Stimulated activated CD8-positive, alpha-beta memory T cell treated with anti-CD3 and anti-CD28 coated beads, Interleukin-7, amount 100 ng/mL, for 4 hours (primary cell): Measurements from ENCODE around the gene CPM.

ENCODE experiments used
- DNase-seq, 2 donors: peaks; one replicate each; pipeline ENCODE4 v3.0.0-alpha.2; 2020; ENCODE audit warnings: low read depth in 2 of 2

CPM gene

DNA sequence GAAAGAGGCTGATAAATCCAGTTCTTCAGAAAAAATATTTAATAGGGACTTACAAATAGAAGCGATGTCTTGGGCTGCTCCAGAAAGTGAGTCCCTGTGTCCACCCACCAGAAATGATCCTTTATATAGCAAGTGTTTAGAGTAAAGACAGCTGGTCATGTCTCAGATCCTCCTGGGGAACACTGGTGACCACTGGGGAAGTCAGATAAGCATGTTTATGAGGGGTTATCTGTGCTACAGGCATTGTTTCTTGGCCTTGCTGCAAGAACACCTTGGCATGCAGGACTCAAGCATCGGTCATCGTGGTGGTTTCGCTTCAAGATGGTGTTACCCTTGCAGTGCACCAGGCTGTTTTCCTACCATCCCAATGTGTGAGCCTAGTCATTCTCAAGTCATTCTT, 27.2 kb downstream of the CPM start:
- DNase-seq: no peak

GRCh38 chr12:68904351-68904962, 28.5 kb downstream of the CPM start:
- no peak for DNase-seq

GRCh38 chr12:68903511-68903910, 29.5 kb downstream of the CPM start:
- DNase-seq: no peak

GRCh38 chr12:68901551-68901950, 31.4 kb downstream of the CPM start:
- no peak for DNase-seq

DNA sequence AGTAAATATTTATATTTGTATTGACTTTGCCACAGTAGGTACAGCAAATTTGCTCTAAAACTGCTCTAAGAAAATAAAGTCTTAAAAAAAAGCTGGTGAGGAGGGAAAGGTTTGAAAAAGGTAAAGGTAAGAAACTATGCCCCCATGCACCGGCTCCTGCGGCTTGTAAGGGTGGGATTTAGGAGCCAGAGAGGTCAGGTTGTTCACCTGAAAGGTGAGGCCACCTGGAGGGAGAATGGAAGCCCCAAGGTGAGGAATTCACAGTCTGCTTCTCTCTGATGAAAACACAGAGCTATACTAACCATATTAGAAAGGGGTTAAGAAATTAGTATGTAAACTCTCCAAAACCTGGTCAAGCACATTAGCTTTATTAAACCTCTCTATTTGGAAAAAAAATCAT, 31.8 kb downstream of the CPM start:
- DNase-seq: no peak

DNA sequence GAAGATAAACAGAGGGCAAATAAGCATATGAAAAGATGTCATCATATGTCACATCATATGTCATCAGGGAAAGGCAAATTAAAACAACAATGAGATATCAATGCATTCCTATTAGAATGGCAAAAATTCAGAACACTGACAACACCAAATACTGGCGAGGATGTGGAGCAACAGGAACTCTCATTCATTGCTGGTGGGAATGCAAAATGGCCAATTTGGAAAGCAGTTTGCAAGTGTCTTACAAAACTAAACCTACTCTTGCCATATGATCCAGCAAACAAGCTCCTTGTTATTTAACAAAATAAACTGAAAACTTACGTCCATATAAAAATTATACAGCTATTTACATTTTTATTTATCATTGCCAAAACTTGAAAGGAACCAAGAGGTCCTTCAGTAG, 32.7 kb downstream of the CPM start:
- DNase-seq: no peak

DNA sequence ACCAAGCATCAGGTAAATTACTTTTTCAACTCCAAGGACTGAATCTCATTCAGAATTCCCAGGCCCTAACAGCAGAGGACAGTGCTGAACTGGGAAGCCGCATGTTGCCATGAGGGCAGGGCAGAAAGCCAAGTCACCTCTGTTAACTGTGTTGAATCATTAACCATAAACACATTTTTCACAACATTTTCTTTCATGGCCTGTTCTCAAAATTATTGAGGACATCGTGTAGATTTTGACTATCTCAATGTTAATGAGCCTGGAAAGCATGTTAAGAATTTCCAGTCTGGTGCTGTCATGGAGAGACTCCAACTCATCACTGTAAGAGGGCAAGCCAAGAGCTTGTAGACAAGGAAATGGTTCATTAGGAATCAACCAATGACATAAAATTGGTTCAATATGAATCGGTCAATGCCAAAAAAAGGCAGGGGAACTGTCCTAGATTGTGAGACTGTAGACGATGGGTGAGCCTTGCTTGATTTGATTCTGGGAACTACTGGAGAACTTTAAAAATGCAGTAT, 33.7 kb downstream of the CPM start:
- DNase-seq: no peak

DNA sequence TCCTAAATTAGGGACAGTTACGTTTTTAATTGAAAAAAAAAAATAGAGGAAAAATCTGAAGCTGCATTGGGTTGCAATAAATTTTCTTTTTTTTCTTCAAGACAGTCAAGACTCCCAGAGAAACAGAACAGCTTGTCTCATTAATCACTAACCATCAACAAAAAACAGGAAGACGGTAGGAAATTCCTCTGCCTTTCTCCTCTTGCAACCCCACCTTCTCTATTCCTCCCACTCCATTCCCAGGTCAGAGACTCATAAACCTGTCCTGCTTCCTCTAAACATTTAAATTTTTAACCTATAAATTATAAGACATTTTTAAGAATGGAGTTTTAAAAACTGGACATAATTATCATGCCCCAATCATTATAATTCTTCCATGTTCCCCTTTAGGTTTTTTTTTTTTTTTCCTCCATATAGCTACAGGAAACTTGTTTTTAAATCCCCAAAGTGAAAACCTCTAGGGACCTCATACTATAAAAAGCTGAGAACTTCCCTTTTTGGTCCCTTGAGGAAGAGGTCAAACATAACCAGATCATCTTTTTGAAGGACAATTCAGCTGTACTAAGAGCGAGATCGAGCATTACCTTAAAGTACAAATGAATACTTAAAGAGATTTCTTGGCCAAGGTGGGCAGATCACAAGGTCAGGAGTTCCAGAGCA, 36.0 kb downstream of the CPM start:
- no peak for DNase-seq

GRCh38 chr12:68894276-68894855, 38.6 kb downstream of the CPM start:
- DNase-seq: no peak

- no peak for DNase-seq
These were observed 39.2 kb downstream of the CPM start for GRCh38 chr12:68893741-68894140.

GRCh38 chr12:68893201-68893600, 39.8 kb downstream of the CPM start:
- no peak for DNase-seq

- DNase-seq: no peak
These were observed 41.8 kb downstream of the CPM start for GRCh38 chr12:68891141-68891540.

- DNase-seq: no peak
These were observed 42.3 kb downstream of the CPM start for GRCh38 chr12:68890701-68891113.

GRCh38 chr12:68888243-68888642, 44.7 kb downstream of the CPM start:
- no peak for DNase-seq

DNA sequence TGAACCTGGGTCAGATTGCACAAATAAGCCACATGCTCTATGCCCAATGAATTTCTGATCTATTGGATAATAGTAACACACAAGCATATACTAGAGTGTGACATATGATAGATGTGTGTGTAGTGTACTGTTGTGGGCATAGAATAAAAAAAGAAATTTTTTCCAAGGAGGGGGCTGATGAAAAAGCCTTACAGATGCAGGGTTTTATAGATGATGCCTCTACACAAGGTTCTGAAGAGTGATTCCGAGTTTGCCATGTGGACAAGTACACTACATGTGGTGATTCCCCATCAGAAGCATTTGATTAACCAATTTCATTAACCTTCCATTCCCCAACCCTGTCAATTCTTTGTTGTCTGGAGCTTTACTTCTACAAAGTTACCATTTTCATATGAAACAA, 45.3 kb downstream of the CPM start:
- no peak for DNase-seq

GRCh38 chr12:68886636-68887572, 46.1 kb downstream of the CPM start:
- no peak for DNase-seq

DNA sequence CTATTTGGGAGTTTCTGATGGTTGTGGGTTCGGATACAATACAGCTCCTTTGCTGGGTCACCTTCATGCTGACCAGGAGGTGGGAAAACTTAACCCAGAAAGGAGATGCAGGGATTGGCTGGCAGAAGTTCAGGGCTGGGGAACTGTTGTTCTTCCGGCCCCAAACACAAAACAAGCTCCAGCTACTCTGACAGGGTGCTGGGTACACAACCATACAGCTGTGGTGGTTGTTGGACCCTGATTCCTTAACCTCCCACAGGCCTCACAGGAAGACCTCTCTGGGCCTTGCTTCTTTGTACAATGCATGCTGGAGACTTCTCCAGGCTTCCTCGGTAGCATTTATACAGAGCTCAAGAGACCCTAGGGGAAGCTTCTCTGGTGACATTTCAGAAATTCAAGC, 47.6 kb downstream of the CPM start:
- DNase-seq: no peak

GRCh38 chr12:68884251-68884650, 48.7 kb downstream of the CPM start:
- no peak for DNase-seq

DNA sequence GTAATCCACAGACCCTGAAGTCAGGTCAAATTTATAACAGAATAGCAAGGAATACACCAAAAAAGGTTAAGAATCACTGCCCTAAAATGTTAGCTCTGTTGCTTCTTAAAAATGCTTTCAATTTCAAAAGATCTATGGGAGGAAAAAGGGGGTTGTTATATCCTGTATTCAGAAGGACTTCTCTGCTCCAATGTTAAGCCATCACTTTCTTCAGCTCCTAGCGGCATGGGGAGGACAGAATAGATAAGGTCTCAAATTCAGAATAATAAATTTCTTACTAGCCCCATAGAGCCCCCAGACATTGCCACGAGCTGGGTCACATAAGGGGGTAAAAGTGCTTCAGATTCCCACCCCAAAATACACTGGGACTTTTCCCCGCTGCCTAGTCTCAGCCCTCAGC, 49.8 kb downstream of the CPM start:
- no peak for DNase-seq

DNA sequence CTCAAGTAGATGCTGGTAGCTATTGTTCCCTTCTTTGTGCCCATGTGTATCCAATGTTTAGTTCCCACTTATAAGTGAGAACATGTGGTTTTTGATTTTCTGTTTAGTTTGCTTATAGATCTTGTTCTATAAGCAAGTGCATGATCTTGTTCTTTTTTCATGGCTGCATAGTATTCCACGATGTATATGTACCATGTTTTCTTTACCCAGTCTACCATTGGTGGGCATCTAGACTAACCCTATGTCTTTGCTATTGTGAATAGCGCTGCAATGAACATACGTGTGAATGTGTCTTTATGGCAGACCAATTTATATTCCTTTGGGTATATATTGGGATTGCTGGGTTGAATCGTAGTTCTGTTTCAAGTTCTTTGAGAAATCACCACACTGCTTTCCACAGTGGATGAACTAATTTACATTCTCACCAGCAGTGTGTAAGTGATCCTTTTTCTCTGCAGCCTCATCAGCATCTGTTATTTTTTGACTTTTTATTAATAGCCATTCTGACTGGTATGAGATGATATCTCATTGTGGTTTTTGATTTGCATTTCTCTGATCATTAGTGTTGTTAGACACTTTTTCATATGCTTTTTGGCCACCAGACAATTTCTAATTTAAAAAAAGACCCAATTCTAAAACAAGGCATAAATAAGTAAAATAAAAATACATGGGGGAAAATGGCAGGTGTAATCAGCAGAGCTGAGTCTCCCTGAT, 50.6 kb downstream of the CPM start:
- DNase-seq: no peak

DNA sequence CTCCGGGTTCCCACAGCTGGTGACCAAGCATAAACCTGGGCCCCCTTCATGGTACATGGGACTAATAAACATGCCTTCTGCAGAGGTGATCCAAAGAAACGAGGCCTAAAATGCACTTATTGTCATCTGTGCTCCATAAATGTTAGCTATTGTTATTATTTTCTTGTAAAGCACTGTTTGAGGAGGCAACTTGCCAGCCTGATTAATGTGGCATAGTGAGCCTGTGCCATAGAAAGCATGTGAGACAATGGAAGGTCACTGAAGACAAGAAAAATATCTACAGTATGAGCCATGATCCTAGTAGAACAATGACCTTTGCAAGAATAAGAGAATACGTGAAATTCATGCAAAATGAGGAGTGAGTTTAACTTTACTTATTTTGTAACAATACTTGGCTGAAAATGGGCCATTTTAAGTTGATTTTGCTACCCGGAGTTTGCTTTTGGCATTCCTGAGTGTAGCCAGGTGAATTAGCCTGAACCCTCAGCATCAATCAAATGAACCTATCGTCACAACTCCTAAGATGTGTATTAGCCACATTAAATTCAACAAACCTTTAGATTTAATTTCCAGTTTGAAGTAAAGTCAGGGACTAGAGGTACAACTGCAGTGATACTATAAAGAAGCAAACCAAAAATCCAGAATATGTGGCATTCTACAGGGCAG, 52.2 kb downstream of the CPM start:
- no peak for DNase-seq
